Measurements from ENCODE around the gene KIF3B. TPM values are rescaled to one million over a fixed set of nuclear protein-coding genes. Genes with fewer than 3 reads are reported as not detected.

KIF3B gene
- total RNA-seq, 2 donors from 2014 or later = 13.4 to 14.4 TPM

DNA sequence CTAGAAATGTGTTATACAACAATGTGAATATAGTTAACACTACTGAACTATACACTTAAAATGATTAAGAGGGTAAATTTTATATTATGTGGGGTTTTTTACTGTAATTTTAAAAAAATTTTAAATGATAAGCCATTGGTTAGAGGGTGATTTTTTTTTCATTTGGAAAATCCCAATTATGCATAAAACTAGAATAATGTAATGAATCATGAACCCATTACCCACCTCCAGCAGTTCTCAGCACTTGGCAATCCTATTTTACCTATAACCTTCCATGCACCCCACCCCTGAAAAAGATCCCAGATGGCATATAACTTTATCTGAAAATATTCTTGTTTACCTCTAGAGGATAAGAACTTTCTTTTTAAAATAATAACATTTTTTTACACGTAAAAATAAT lies 13.7 kb downstream of the KIF3B start:
- Mint-ChIP-seq H3K4me1 (peaks cover 13% of the 10 kb centered on the region), H3K27ac (no peak overlapping the region), H3K36me3 (ENCODE audit: low read depth) (no peaks in the 10 kb centered on the region), H3K4me3 (no peak overlapping the region), H3K27me3 (no peaks in the 10 kb centered on the region)
- no peak for ATAC-seq
- no peaks in the 10 kb centered on the region for H3K9me3 ChIP-seq (ENCODE audit: control insufficient read depth, low read length, poor library complexity, severe bottlenecking)
- DNase-seq = no peak

DNA sequence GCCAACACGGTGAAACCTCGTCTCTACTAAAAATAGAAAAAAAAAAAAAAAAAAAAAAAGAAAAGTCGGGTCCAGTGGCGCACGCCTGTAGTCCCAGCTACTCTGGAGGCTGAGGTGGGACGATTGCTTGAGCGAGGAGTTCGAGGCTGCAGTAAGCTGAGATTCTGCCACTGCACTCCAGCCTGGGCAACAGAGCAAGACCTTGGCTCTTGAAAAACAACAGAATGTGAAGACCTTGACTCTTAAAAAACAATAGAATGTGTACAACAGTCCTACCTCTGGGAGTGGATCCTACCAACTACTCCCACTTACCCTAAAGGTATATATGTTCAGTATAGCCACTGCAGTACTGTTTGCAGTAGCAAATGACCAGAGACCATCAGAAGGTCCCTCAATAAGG lies 15.1 kb downstream of the KIF3B start:
- Mint-ChIP-seq H3K27me3 (no peaks in the 10 kb centered on the region), H3K4me1 (peaks cover 20% of the 10 kb centered on the region), H3K27ac (peak overlapping the region; percentile 37), H3K4me3 (no peak overlapping the region), H3K36me3 (ENCODE audit: low read depth) (no peaks in the 10 kb centered on the region)
- H3K9me3 ChIP-seq (ENCODE audit: control insufficient read depth, low read length, poor library complexity, severe bottlenecking) = no peaks in the 10 kb centered on the region
- ATAC-seq (no peak), DNase-seq (no peak)

DNA sequence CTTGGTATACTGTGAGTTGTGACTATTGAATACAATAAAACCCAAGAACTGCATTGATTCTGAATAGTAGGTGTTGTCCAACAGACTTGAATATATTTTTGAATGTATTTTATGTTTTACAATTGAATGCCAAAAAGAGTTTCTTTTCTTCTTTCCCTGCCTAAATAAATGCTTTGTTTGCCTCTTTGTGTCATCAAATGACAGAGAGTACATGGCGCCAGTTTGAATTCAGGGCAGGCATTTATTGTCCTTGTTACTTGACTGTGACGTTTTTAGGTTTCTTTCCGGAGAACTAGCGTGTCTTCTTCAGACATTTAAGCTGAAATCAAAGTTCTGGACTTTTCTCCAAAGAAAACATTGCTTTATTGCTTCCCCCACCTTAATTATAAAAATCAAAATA lies 16.6 kb downstream of the KIF3B start:
- Mint-ChIP-seq H3K36me3 (ENCODE audit: low read depth) (no peaks in the 10 kb centered on the region), H3K4me3 (no peak overlapping the region), H3K27me3 (no peaks in the 10 kb centered on the region), H3K27ac (no peak overlapping the region), H3K4me1 (peaks cover 25% of the 10 kb centered on the region)
- H3K9me3 ChIP-seq (ENCODE audit: control insufficient read depth, low read length, poor library complexity, severe bottlenecking) = no peaks in the 10 kb centered on the region
- DNase-seq (no peak), ATAC-seq (no peak)

DNA sequence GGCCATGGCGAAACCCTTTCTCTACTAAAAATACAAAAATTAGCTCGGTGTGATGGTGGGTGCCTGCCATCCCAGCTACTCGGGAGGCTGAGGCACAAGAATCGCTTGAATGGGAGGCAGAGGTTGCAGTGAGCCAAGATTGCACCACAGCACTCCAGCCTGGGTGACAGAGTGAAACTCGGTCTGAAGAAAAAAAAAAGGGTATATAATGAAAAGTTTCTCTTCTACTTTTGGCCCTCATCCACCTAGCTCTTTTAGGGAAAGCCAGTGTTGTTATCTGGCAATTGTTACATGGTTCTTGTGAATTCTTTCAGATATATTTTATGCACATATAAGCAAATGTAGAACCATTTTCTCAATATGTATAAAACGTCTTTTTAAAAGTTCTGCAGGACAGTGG lies 19.0 kb downstream of the KIF3B start:
- no peaks in the 10 kb centered on the region for H3K9me3 ChIP-seq (ENCODE audit: control insufficient read depth, low read length, poor library complexity, severe bottlenecking)
- H3K27ac Mint-ChIP-seq = no peak overlapping the region
- DNase-seq (no peak), ATAC-seq (no peak)
- H3K36me3 Mint-ChIP-seq (ENCODE audit: low read depth) = no peaks in the 10 kb centered on the region
- no peak overlapping the region for H3K4me3 Mint-ChIP-seq
- H3K4me1 Mint-ChIP-seq = peaks cover 30% of the 10 kb centered on the region
- H3K27me3 Mint-ChIP-seq = no peaks in the 10 kb centered on the region

DNA sequence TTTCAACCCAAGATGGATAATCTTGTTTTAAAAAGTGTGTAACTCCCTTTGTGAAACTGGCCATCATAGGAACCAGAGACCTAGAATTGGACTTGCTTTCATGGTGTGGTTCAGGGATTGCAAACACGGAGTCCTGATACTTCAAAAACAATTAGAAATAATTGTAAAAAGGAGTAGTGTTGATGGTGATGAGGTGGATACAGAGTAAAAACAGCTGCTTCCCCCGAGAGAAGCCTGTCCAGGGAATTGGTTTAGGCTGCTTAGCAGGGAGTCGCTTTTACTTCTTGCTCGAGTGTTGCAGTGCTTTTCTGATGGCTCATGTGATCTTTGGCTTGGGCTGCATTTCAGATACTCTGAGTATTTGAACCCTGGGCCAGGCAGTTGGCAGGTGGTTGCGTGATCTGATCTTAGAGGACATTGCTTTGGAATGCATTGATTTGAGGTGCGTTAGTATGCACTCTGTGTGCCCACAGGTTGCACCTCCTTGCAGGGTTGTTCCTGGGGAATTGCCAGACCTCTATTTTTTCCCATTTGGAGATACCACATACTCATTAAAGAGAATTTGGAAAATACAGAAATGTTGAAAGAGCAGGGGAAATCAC lies 19.5 kb downstream of the KIF3B start:
- Mint-ChIP-seq H3K27ac (no peak overlapping the region), H3K27me3 (no peaks in the 10 kb centered on the region), H3K4me1 (peaks cover 34% of the 10 kb centered on the region), H3K4me3 (no peak overlapping the region), H3K36me3 (ENCODE audit: low read depth) (no peaks in the 10 kb centered on the region)
- no peak for ATAC-seq
- H3K9me3 ChIP-seq (ENCODE audit: control insufficient read depth, low read length, poor library complexity, severe bottlenecking) = no peaks in the 10 kb centered on the region
- DNase-seq = no peak

DNA sequence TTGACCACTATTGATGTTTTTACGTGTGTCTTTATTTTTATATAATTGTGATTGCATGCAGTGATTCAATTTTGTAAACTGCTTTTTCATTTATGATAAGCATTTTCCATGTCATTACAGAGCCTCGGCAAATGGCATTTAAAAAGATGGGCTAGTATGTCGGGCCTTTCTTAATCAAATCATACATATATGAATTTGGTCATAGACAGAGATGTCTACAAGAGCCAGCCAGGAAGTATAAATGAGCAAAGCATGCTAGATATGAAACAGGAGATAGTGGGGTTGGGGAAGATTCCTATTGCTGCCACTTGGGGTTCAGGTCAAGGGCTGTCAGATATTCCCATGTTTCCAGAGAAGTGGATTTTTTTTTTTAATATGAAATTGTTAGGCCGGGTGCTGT lies 20.0 kb downstream of the KIF3B start:
- no peaks in the 10 kb centered on the region for H3K27me3 Mint-ChIP-seq
- no peak overlapping the region for H3K27ac Mint-ChIP-seq
- H3K4me1 Mint-ChIP-seq = peaks cover 35% of the 10 kb centered on the region
- H3K9me3 ChIP-seq (ENCODE audit: control insufficient read depth, low read length, poor library complexity, severe bottlenecking) = no peaks in the 10 kb centered on the region
- DNase-seq = no peak
- no peaks in the 10 kb centered on the region for H3K36me3 Mint-ChIP-seq (ENCODE audit: low read depth)
- no peak for ATAC-seq
- no peak overlapping the region for H3K4me3 Mint-ChIP-seq

- Mint-ChIP-seq H3K27ac (peak overlapping the region; percentile 61), H3K4me1 (peaks cover 32% of the 10 kb centered on the region), H3K27me3 (no peaks in the 10 kb centered on the region), H3K36me3 (ENCODE audit: low read depth) (no peaks in the 10 kb centered on the region), H3K4me3 (no peak overlapping the region)
- H3K9me3 ChIP-seq (ENCODE audit: control insufficient read depth, low read length, poor library complexity, severe bottlenecking) = no peaks in the 10 kb centered on the region
- ATAC-seq = no peak
- no peak for DNase-seq
These were observed 23.2 kb downstream of the KIF3B start for GRCh38 chr20:32300647-32301046.

DNA sequence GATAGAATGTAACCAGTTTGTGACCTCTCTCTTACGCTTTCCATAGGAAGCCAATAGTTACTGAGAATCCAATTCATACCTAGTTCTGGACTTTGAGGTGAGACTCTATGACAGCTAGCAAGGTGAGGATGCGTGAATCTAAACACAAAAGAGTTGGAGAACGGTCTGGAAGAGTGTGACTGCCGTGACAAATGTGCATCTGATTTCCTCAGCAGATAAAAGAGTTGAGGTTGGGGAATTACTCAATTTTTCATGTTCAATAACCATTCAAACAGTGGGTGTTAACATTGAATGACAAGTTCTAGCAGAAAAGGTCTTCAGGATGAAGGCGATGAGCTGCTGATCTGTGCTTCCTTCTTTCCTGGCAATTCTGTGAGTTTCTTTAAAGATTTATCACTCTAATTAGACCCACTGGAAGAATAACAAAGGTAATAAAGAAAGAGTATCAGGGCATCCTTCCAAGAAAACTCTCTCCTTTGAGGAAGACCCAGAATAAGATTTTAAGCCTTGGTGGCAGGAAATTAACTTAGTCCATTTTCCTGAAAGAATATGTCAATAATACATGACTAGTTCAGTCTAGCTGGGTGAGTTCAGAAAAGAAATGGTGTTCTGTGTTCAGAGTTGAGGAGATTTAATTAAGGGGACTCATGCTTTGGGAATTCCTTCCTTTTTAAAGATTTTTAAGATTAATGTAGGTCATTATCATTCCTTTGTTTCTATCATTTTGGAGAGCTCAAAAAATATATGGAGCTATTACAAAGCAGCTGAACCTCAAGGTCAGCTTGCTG lies 24.5 kb downstream of the KIF3B start:
- H3K9me3 ChIP-seq (ENCODE audit: control insufficient read depth, low read length, poor library complexity, severe bottlenecking) = no peaks in the 10 kb centered on the region
- DNase-seq = no peak
- no peaks in the 10 kb centered on the region for H3K36me3 Mint-ChIP-seq (ENCODE audit: low read depth)
- H3K27ac Mint-ChIP-seq = peak overlapping the region; percentile 61
- H3K4me3 Mint-ChIP-seq = no peak overlapping the region
- H3K27me3 Mint-ChIP-seq = no peaks in the 10 kb centered on the region
- ATAC-seq = no peak
- H3K4me1 Mint-ChIP-seq = peaks cover 25% of the 10 kb centered on the region

DNA sequence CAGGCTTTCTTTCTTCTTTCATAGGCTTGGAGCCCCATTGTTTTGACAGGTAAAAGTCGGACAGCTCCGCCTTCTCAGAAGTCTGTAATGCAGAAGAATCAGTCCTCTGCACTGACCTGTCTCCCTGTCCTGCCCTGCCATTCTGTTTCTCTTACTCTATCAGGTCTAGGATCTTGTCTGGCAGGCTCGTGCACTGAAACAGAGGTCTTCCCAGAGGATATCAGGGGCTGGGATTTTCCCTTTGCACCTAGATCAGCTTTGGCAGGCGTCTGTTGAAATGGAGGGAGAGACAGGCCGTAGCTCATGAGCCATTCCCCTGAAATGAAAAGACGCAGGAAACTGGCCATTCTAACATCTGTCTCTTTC lies 25.0 kb downstream of the KIF3B start:
- DNase-seq (no peak), ATAC-seq (no peak)
- H3K27me3 Mint-ChIP-seq = no peaks in the 10 kb centered on the region
- H3K36me3 Mint-ChIP-seq (ENCODE audit: low read depth) = no peaks in the 10 kb centered on the region
- H3K27ac Mint-ChIP-seq = no peak overlapping the region
- peaks cover 22% of the 10 kb centered on the region for H3K4me1 Mint-ChIP-seq
- no peaks in the 10 kb centered on the region for H3K9me3 ChIP-seq (ENCODE audit: control insufficient read depth, low read length, poor library complexity, severe bottlenecking)
- no peak overlapping the region for H3K4me3 Mint-ChIP-seq

GRCh38 chr20:32304131-32304746 lies 26.8 kb downstream of the KIF3B start:
- no peaks in the 10 kb centered on the region for H3K9me3 ChIP-seq (ENCODE audit: control insufficient read depth, low read length, poor library complexity, severe bottlenecking)
- DNase-seq (no peak), ATAC-seq (no peak)
- Mint-ChIP-seq H3K27me3 (no peaks in the 10 kb centered on the region), H3K4me1 (peaks cover 14% of the 10 kb centered on the region), H3K36me3 (ENCODE audit: low read depth) (no peaks in the 10 kb centered on the region), H3K27ac (no peak overlapping the region), H3K4me3 (no peak overlapping the region)

- Mint-ChIP-seq H3K27ac (no peak overlapping the region), H3K36me3 (ENCODE audit: low read depth) (peaks cover 6% of the 10 kb centered on the region), H3K4me3 (no peak overlapping the region), H3K27me3 (no peaks in the 10 kb centered on the region), H3K4me1 (peaks cover 11% of the 10 kb centered on the region)
- DNase-seq = no peak
- H3K9me3 ChIP-seq (ENCODE audit: control insufficient read depth, low read length, poor library complexity, severe bottlenecking) = no peaks in the 10 kb centered on the region
- no peak for ATAC-seq
These were observed 35.4 kb downstream of the KIF3B start for GRCh38 chr20:32312718-32313424.

GRCh38 chr20:32314768-32315167 lies 37.3 kb downstream of the KIF3B start:
- peaks cover 8% of the 10 kb centered on the region for H3K36me3 Mint-ChIP-seq (ENCODE audit: low read depth)
- H3K4me1 Mint-ChIP-seq = peaks cover 11% of the 10 kb centered on the region
- ATAC-seq (no peak), DNase-seq (no peak)
- H3K4me3 Mint-ChIP-seq = no peak overlapping the region
- H3K9me3 ChIP-seq (ENCODE audit: control insufficient read depth, low read length, poor library complexity, severe bottlenecking) = no peaks in the 10 kb centered on the region
- H3K27ac Mint-ChIP-seq = peak overlapping the region; percentile 62
- no peaks in the 10 kb centered on the region for H3K27me3 Mint-ChIP-seq

DNA sequence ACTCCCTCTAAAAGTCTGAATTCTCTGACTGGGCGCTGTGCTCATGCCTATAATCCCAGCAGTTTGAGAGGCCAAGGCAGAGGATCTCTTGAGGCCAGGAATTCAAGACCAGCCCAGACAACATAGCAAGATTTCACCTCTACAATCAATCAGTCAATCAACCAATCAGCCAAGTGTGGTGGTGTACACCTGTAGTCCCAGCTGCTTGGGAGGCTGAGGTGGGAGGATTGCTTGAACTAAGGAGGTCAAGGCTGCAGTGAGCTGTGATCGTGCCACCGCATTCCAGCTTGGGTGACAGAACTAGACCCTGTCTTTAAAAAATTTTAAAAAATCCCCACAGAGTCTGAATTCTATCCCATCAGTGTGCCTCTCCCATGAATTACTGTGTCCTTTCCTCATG lies 37.9 kb downstream of the KIF3B start:
- peak overlapping the region; percentile 62 for H3K27ac Mint-ChIP-seq
- no peaks in the 10 kb centered on the region for H3K9me3 ChIP-seq (ENCODE audit: control insufficient read depth, low read length, poor library complexity, severe bottlenecking)
- ATAC-seq (no peak), DNase-seq (no peak)
- peaks cover 11% of the 10 kb centered on the region for H3K4me1 Mint-ChIP-seq
- peaks cover 8% of the 10 kb centered on the region for H3K36me3 Mint-ChIP-seq (ENCODE audit: low read depth)
- no peaks in the 10 kb centered on the region for H3K27me3 Mint-ChIP-seq
- no peak overlapping the region for H3K4me3 Mint-ChIP-seq
